ENCODE results near the gene RERGL. TPM values are rescaled to one million over a fixed set of nuclear protein-coding genes. Genes with fewer than 3 reads are reported as not detected.

Gene RERGL
- total RNA-seq = not detected in 2 replicates

GRCh38 chr12:18090093-18090492 is at the start of gene RERGL:
Gene RERGL (minus strand): TSS chr12:18090193. CDS start chr12:18090140, 53 bp downstream.

Other genes with a start within 250 kb of the RERGL start
- gene PIK3C2G, start 171.3 kb upstream of the RERGL start, total RNA-seq = not detected in 2 replicates